ENCODE measurements around the gene CLCN5. TPM values are rescaled to one million over a fixed set of nuclear protein-coding genes. Genes with fewer than 3 reads are reported as not detected.

CLCN5 gene
- total and polyA plus RNA-seq, 2 donors (not counting 1 experiment from before 2014, with no cell fraction given), result 2.9 to 3.6 TPM

DNA sequence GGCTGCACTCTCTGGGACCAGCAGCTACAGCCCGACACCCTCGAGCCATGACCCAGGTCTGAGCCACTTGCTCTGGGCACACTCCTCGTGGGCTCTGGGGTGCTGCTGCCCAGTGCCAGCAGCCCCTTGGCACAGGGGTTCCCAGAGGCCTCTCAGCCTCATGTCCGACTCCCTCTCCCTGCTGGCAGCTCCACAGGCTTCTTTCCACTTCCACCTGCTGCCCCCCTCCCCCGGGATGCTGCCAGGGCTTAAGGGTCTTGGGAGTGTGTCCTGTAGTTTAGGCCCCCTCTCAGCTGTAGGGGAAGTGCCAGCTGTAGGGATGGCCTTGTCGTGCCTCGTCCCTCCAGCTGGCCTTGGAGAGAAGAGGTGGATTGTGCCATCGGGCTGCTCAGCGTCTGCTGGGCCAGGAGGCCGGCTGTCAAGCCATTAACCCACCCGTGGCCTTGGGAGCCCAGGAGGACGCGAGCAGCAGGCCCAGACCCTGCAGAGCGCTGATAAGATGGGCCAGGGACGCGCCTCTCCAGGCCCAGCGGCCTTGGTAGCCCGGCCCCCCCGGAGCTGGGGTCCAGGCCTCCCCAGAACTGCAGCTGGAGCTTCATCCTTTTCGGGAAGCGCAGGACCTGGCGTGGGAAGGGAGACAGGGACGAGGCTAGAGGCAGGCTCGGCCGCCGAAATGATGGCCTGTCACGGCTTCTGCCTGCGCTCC is 44.1 kb upstream of the CLCN5 start:
- Histone ChIP-seq H3K27me3 (ENCODE audit: control insufficient read depth, insufficient read depth, low read length) (no peaks in the 10 kb centered on the region), H3K4me1 (ENCODE audit: control insufficient read depth, extremely low read depth, insufficient read depth, low read length) (no peaks in the 10 kb centered on the region), H3K9me3 (ENCODE audit: control insufficient read depth, insufficient read depth, low read depth, low read length) (no peaks in the 10 kb centered on the region), H4K20me1 (ENCODE audit: control insufficient read depth, extremely low read depth, insufficient read depth, low read length) (no peaks in the 10 kb centered on the region), H3K36me3 (ENCODE audit: control insufficient read depth, insufficient read depth, low read length) (no peaks in the 10 kb centered on the region), H3K9ac (ENCODE audit: insufficient read depth, low read length) (peak overlapping the region; percentile 65), H3K4me2 (ENCODE audit: extremely low read depth, insufficient read depth, low read length) (peak overlapping the region; percentile 51), H3K27ac (ENCODE audit: insufficient read depth, low read length) (peak overlapping the region; percentile 51), H2AFZ (ENCODE audit: low read length) (peak overlapping the region; percentile 70), H3K79me2 (ENCODE audit: control insufficient read depth, insufficient read depth, low read length) (no peaks in the 10 kb centered on the region), H3K4me3 (replicated peaks in 1 of 4; ENCODE audit: control extremely low read depth in 1 of 4, insufficient read depth in 1 of 4, low read depth in 3 of 4, low read length in 4 of 4) (peak overlapping the region; percentile 40 to 59 (median 53))
- TF ChIP-seq, protein P1, sequence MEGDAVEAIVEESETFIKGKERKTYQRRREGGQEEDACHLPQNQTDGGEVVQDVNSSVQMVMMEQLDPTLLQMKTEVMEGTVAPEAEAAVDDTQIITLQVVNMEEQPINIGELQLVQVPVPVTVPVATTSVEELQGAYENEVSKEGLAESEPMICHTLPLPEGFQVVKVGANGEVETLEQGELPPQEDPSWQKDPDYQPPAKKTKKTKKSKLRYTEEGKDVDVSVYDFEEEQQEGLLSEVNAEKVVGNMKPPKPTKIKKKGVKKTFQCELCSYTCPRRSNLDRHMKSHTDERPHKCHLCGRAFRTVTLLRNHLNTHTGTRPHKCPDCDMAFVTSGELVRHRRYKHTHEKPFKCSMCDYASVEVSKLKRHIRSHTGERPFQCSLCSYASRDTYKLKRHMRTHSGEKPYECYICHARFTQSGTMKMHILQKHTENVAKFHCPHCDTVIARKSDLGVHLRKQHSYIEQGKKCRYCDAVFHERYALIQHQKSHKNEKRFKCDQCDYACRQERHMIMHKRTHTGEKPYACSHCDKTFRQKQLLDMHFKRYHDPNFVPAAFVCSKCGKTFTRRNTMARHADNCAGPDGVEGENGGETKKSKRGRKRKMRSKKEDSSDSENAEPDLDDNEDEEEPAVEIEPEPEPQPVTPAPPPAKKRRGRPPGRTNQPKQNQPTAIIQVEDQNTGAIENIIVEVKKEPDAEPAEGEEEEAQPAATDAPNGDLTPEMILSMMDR (conservative IDR thresholded peaks at IDR 0.05 in 1 of 2, IDR thresholded peaks at IDR 0.05 in 1 of 2; ENCODE audit: low read depth in 1 of 2, low read length in 2 of 2), result no peak
- no peak for TF ChIP-seq EZH2 (IDR thresholded peaks at IDR 0.05; ENCODE audit: low read length, missing control alignments)
- DNase-seq (ENCODE audit: low read depth in 2 of 2), result no peak

DNA sequence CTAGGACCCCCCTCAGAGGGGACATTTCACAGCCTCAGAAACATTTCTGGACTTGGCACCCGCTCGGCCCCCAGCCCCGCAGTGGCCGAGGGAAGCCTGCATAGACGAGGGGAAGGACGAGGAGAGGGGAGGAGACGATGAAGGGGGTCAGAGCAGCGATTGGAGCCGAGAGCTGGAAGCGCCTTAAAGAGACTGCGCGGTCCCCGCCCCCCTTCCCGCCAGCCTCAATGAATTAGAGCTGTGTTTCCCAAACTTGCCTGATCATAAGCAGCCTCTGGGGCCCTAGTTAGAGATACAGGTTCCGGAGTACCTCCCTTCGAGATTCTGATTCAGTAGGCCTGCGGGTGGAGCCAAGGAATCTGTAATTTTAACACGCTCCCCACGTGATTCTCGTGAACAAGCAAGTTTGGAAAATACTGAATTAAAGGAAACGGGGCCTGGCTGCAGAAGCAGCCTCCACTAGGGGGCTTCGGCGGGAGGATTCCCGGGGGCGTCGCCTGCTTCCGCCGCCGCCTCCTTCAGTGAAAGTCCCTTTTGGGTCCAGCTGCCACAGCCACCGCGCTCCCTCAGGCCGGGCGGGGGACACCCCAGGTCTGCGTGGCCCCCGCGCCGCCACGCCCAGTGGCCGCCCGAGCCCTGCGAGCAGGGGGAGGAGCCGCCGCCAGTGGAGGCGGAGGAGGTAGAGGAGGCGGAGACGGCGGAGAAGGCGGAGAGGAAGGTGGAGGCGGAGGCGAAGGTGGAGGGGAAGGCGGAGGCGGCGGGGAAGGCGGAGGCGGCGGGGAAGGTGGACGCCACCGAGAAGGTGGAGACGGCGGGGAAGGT is 43.4 kb upstream of the CLCN5 start, which contains the start of gene USP27X:
TSS of gene USP27X (plus strand) at position 651 of the 822 bp plus-strand sequence. CDS start 824 bp downstream, outside the sequence.
- TF ChIP-seq, protein P1 (conservative IDR thresholded peaks at IDR 0.05 in 1 of 2, IDR thresholded peaks at IDR 0.05 in 1 of 2; ENCODE audit: low read depth in 1 of 2, low read length in 2 of 2), result peak; percentile 49 to 53
- no peak for TF ChIP-seq EZH2 (IDR thresholded peaks at IDR 0.05; ENCODE audit: low read length, missing control alignments)
- Histone ChIP-seq H3K27me3 (ENCODE audit: control insufficient read depth, insufficient read depth, low read length) (no peaks in the 10 kb centered on the region), H3K27ac (ENCODE audit: insufficient read depth, low read length) (peak within 1 kb of the TSS; percentile 51)

DNA sequence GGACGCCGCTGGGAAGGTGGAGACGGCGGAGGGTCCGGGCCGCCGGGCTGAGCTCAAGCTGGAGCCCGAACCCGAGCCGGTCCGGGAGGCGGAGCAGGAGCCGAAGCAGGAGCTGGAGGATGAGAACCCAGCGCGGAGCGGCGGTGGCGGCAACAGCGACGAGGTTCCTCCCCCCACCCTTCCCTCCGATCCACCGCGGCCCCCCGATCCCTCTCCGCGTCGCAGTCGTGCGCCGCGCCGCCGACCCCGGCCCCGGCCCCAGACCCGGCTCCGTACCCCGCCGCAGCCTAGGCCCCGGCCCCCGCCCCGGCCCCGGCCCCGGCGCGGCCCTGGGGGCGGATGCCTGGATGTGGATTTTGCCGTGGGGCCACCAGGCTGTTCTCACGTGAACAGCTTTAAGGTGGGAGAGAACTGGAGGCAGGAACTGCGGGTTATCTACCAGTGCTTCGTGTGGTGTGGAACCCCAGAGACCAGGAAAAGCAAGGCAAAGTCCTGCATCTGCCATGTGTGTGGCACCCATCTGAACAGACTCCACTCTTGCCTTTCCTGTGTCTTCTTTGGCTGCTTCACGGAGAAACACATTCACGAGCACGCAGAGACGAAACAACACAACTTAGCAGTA is 42.6 kb upstream of the CLCN5 start:
- H3K27me3 ChIP-seq (ENCODE audit: control insufficient read depth, insufficient read depth, low read length), result no peaks in the 10 kb centered on the region
- no peaks in the 10 kb centered on the region for H4K20me1 ChIP-seq (ENCODE audit: control insufficient read depth, extremely low read depth, insufficient read depth, low read length)
- peak overlapping the region; percentile 40 to 70 (median 56) for H3K4me3 ChIP-seq (replicated peaks in 1 of 4; ENCODE audit: control extremely low read depth in 1 of 4, insufficient read depth in 1 of 4, low read depth in 3 of 4, low read length in 4 of 4)
- H3K9me3 ChIP-seq (ENCODE audit: control insufficient read depth, insufficient read depth, low read depth, low read length), result no peaks in the 10 kb centered on the region
- peak in 1 of 2 donors; percentile 1 for DNase-seq (ENCODE audit: low read depth in 2 of 2)
- H3K27ac ChIP-seq (ENCODE audit: insufficient read depth, low read length), result peak overlapping the region; percentile 51
- no peaks in the 10 kb centered on the region for H3K36me3 ChIP-seq (ENCODE audit: control insufficient read depth, insufficient read depth, low read length)
- H3K4me1 ChIP-seq (ENCODE audit: control insufficient read depth, extremely low read depth, insufficient read depth, low read length), result no peaks in the 10 kb centered on the region
- TF ChIP-seq EZH2 (IDR thresholded peaks at IDR 0.05; ENCODE audit: low read length, missing control alignments), result no peak
- TF ChIP-seq, protein P1 (conservative IDR thresholded peaks at IDR 0.05 in 1 of 2, IDR thresholded peaks at IDR 0.05 in 1 of 2; ENCODE audit: low read depth in 1 of 2, low read length in 2 of 2), result no peak
- H3K79me2 ChIP-seq (ENCODE audit: control insufficient read depth, insufficient read depth, low read length), result no peaks in the 10 kb centered on the region
- H3K9ac ChIP-seq (ENCODE audit: insufficient read depth, low read length), result peak overlapping the region; percentile 30
- H3K4me2 ChIP-seq (ENCODE audit: extremely low read depth, insufficient read depth, low read length), result peak overlapping the region; percentile 82
- H2AFZ ChIP-seq (ENCODE audit: low read length), result peak overlapping the region; percentile 77

More for the DNA sequence above, 43.4 kb upstream of the CLCN5 start, which contains the start of gene USP27X:
- H2AFZ ChIP-seq (ENCODE audit: low read length), result peak within 1 kb of the TSS; percentile 77
- H3K36me3 ChIP-seq (ENCODE audit: control insufficient read depth, insufficient read depth, low read length), result no peaks in the 10 kb centered on the region
- peak within 1 kb of the TSS; percentile 40 to 70 (median 56) for H3K4me3 ChIP-seq (replicated peaks in 1 of 4; ENCODE audit: control extremely low read depth in 1 of 4, insufficient read depth in 1 of 4, low read depth in 3 of 4, low read length in 4 of 4)
- H3K9ac ChIP-seq (ENCODE audit: insufficient read depth, low read length), result peak within 1 kb of the TSS; percentile 65
- no peaks in the 10 kb centered on the region for H4K20me1 ChIP-seq (ENCODE audit: control insufficient read depth, extremely low read depth, insufficient read depth, low read length)
- no peaks in the 10 kb centered on the region for H3K9me3 ChIP-seq (ENCODE audit: control insufficient read depth, insufficient read depth, low read depth, low read length)
- H3K4me1 ChIP-seq (ENCODE audit: control insufficient read depth, extremely low read depth, insufficient read depth, low read length), result no peaks in the 10 kb centered on the region
- DNase-seq (ENCODE audit: low read depth in 2 of 2), result peak; percentile 79 to 88
- H3K4me2 ChIP-seq (ENCODE audit: extremely low read depth, insufficient read depth, low read length), result peak within 1 kb of the TSS; percentile 82
- no peaks in the 10 kb centered on the region for H3K79me2 ChIP-seq (ENCODE audit: control insufficient read depth, insufficient read depth, low read length)

All from fibroblast of lung (primary cell).